Measurements from ENCODE around the gene RMND5A. TPM values are rescaled to one million over a fixed set of nuclear protein-coding genes. Genes with fewer than 3 reads are reported as not detected.

RMND5A gene
- total and polyA plus RNA-seq, 12 donors = 23.4 to 152 (median 105) TPM

DNA sequence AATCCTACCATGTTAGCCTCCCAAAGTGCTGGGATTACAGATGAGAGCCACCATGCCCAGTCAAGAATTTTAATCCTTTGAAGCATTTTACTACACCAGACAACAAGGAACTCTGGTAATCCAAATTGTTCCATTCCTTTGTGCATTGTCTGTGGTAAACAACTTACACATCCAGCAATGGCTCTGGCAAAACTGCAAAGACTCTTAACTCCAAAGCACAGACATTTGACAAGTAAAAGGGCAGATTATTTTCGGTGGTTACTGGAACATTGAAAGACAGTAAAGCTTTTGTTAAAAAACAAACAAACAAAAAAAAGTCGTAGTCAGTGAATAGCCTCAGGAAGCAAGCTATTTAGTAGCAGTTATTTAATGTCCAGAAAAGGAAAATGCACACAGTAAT lies 33.2 kb upstream of the RMND5A start:
- Histone ChIP-seq H3K27ac (no peak overlapping the region), H3K4me3 (no peak overlapping the region), H3K9me3 (peaks cover 0 to under 1% (median 0%) of the 10 kb centered on the region in 11 donors), H3K36me3 (no peaks in the 10 kb centered on the region), H3K4me1 (no peaks in the 10 kb centered on the region), H3K27me3 (no peaks in the 10 kb centered on the region)
- no peak for TF ChIP-seq CTCF (IDR thresholded peaks at IDR 0.05)
- intact Hi-C loops (cut with DNase I) = loop anchor here in 1 of 10 donors (5.0 kb wide), 1 partner anchor 60 kb away; no protein-coding TSS in a partner anchor
- DNase-seq (no peak), ATAC-seq (no peak)
- 74 to 78% methylated on average over 2 of the region's 2 CpGs for WGBS, 2 donors

- H3K4me1 ChIP-seq = peaks cover 0 to 6% (median 0%) of the 10 kb centered on the region in 9 donors
- H3K27me3 ChIP-seq = no peaks in the 10 kb centered on the region
- TF ChIP-seq CTCF (IDR thresholded peaks at IDR 0.05) = no peak
- H3K27ac ChIP-seq = no peak overlapping the region
- peaks cover 0 to 40% (median 9%) of the 10 kb centered on the region in 11 donors for H3K9me3 ChIP-seq
- DNase-seq (no peak), ATAC-seq (no peak)
- no peak overlapping the region for H3K4me3 ChIP-seq
- WGBS, 2 donors = 94 to 96% methylated on average over 9 of the region's 9 CpGs
- H3K36me3 ChIP-seq = no peaks in the 10 kb centered on the region
- intact Hi-C loops (cut with DNase I) = loop anchor here in 1 of 10 donors (10.0 kb wide), 1 partner anchor 60 kb away; no protein-coding TSS in a partner anchor
Observed at GRCh38 chr2:86695053-86695691, 24.9 kb upstream of the RMND5A start.

GRCh38 chr2:86697551-86698104 lies 22.5 kb upstream of the RMND5A start:
- DNase-seq = no peak
- no peaks in the 10 kb centered on the region for H3K36me3 ChIP-seq
- H3K4me3 ChIP-seq = no peak overlapping the region
- TF ChIP-seq CTCF (IDR thresholded peaks at IDR 0.05) = no peak
- H3K9me3 ChIP-seq = peaks cover 0 to 35% (median 9%) of the 10 kb centered on the region in 11 donors
- intact Hi-C loops (cut with DNase I) = loop anchor here in 1 of 10 donors (10.0 kb wide), 1 partner anchor 63 kb away; no protein-coding TSS in a partner anchor
- H3K27ac ChIP-seq = no peak overlapping the region
- H3K27me3 ChIP-seq = no peaks in the 10 kb centered on the region
- no peak for ATAC-seq
- peaks cover 0 to 6% (median 0%) of the 10 kb centered on the region in 9 donors for H3K4me1 ChIP-seq

DNA sequence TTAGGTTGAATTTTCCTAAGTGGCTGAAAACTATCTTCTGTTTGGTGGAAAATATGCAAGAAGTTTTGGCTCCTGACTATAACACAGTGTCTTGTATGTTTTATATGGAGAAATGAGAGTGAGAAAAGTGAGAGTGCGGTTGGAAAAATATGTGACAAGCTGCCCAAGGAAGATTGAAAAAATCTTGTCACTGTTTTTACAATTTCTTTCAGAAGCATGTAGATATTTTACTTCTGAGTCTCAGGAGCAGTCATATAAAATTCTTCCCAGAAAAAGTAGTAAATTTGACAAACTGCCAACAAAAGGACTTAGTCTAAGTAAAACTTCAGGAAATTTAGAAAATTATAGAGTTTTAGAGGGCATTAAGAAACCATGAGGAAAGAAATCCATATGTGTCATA lies 19.4 kb upstream of the RMND5A start:
- DNase-seq = no peak
- Histone ChIP-seq H3K9me3 (peaks cover 0 to 10% (median 2%) of the 10 kb centered on the region in 11 donors), H3K36me3 (no peaks in the 10 kb centered on the region), H3K4me1 (peaks cover 0 to 20% (median 8%) of the 10 kb centered on the region in 9 donors), H3K27me3 (no peaks in the 10 kb centered on the region), H3K4me3 (no peak overlapping the region), H3K27ac (no peak overlapping the region)
- 78 to 86% methylated on average over 1 of the region's 1 CpG for WGBS, 2 donors
- ATAC-seq = no peak
- intact Hi-C loops (cut with DNase I) = loop anchor here in 5 of 10 donors (5.0 to 10.0 kb wide), 3 partner anchors 54 to 78 kb away; partner anchors contain the start of gene RNF103 (in 4 of the 5)
- TF ChIP-seq CTCF (IDR thresholded peaks at IDR 0.05) = no peak

Measured in heart right ventricle (tissue), 16 donors.